LNCAP (cell line): ENCODE measurements around the gene TRAF5.

Experiments
- CTCF ChIP-seq: fragments of 450-650 bp; IDR thresholded peaks from 2 replicates; pipeline ENCODE4 v1.5.1; 2017; ENCODE audit warnings: mild to moderate bottlenecking

The TRAF5 gene

GRCh38 chr1:211386921-211387320 is 60.3 kb downstream of the TRAF5 start:
- TF ChIP-seq CTCF: no peak

GRCh38 chr1:211393203-211393602 is 66.6 kb downstream of the TRAF5 start:
- no peak for TF ChIP-seq CTCF

- TF ChIP-seq CTCF: no peak
Measured at GRCh38 chr1:211411639-211412038, 85.0 kb downstream of the TRAF5 start.

- TF ChIP-seq CTCF: no peak
Measured at GRCh38 chr1:211415700-211416099, 89.1 kb downstream of the TRAF5 start.

- TF ChIP-seq CTCF: no peak
Measured at GRCh38 chr1:211420389-211420788, 93.8 kb downstream of the TRAF5 start.

GRCh38 chr1:211420845-211421454 is 94.3 kb downstream of the TRAF5 start:
- TF ChIP-seq CTCF: no peak

- TF ChIP-seq CTCF: no peak
Measured at GRCh38 chr1:211424018-211424417, 97.4 kb downstream of the TRAF5 start.
